Superior temporal gyrus (tissue), 1 donor: Measurements from ENCODE around the gene MMP21.

Source experiments
- DNase-seq: peaks from one replicate; pipeline ENCODE4 v3.0.0-alpha.2; 2016; ENCODE audit errors: extremely low spot score

MMP21 gene

GRCh38 chr10:125792342-125793300, 17.0 kb upstream of the MMP21 start:
- DNase-seq = no peak

- DNase-seq = no peak
Observed at GRCh38 chr10:125788156-125789034, 12.8 kb upstream of the MMP21 start.

GRCh38 chr10:125785791-125786190, 10.2 kb upstream of the MMP21 start:
- no peak for DNase-seq

- no peak for DNase-seq
Observed at GRCh38 chr10:125783957-125784356, 8.3 kb upstream of the MMP21 start.

GRCh38 chr10:125783408-125783807, 7.8 kb upstream of the MMP21 start:
- no peak for DNase-seq

DNA sequence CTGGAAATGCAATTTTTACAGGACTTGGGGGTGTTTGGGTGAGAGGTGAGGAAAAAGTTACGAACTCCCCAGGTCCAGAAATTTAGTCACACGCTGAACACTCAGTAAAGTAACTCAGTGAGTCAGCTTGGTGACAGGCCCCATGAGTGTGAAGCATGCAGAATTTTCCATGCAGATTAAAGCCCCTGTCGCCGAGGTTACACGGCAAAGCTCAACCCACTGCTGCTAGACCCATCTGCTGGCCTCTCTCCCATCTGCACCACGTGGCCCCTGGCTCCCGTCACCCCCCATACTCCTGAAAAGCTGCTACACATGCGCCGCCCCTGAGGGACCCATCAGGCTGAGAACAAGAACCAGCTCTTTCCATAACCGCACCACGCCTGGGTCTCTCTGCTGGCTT, 7.0 kb upstream of the MMP21 start:
- DNase-seq = no peak

GRCh38 chr10:125782054-125782453, 6.4 kb upstream of the MMP21 start:
- no peak for DNase-seq

DNA sequence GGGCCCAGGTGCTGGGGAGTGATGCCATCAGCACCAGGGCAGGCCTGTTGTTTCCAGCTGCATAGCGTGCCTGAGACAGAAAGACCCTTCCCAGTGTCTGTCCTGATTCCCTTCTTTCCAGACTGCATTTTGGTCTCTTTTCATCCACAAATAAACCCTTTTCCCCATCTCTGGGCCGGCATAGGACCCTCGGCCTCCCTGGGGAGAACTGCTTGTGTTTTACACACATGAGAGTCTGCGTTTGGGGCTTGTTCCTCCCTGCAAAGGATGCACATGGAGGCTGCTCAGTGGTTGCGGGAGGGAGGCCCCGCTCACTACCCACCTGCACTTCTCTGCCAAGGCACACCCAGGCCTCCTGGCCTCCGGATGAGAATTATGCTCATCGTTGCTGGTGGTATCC, 5.8 kb upstream of the MMP21 start:
- DNase-seq = no peak

DNA sequence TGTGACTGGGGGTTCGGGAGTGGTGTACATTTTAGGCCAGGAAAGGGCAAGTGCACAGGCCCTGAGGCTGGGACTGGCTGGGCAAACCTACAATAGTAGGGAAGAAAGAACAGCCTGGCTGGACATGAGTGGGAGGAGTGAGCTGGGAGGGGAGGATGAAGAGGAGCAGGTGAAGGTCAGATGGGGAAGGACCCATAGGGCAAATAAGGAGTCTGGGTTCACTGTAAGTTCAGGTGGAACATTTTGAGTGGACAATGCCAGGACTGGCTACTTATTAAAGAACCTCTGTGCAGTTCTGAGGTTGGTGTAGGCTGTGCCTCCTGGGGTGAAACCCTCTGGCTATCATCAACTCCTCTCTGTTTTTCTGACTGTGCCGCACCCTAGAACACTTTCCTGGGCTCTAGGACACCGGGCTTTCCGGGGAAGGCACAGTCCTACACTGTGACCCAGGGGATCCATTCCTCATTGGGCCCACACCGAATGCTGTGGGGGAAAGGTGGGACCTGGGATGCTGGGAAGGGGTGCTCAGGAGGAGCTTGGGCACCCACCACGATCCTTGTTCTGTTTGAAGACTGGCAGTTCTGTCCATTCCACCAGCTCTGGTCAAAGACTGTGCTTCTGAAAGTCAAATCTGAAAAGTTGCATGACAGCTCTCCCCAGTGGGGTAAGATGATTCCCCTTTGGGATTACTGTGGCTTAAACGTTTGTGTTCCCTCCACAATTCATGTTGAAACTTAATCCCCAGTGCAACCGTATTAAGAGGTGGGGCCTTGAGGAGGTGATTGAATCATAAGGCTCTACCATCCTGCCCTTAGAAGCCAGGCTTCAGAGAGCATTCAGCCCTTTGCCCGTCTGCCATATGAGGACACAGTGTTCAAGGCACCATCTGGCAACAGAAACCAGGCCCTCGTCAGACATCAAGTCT, 4.0 kb upstream of the MMP21 start:
- no peak for DNase-seq

DNA sequence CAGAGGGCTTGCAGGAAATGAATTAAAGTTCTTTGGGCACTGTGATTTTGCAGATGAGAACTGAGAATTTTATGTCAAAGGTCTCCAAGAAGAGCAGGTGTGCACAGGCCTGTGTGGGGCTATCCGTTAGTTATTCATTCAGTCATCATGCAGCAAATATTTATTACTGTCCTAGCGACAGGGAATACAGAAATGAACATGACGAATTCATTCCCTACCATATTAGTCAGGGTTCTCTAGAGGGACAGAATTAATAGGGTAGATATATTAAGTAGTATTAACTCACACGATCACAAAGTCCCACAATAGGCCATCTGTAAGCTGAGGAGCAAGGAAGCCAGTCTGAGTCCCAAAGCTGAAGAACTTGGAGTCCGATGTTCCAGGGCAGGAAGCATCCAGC, 2.9 kb upstream of the MMP21 start:
- no peak for DNase-seq

DNA sequence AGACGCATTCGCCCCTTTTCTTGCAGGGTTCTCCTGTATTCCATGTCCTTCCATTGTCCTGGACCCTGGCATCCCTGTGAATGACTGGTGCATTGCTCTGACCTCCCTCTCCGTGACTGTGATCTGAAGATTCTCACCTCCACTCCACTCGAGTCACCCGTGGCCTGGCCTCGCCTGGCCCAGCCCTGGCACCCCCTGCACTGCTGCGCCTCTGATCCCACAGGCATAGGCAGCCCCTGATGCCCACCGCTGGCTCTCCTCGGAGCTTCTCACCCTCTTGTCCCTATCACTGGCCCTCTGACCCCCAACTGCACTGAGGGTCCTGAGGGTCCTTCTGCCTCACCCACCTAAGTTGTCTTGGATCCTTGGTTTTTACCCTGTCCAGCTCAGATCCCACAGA, 2.2 kb upstream of the MMP21 start:
- DNase-seq = no peak

DNA sequence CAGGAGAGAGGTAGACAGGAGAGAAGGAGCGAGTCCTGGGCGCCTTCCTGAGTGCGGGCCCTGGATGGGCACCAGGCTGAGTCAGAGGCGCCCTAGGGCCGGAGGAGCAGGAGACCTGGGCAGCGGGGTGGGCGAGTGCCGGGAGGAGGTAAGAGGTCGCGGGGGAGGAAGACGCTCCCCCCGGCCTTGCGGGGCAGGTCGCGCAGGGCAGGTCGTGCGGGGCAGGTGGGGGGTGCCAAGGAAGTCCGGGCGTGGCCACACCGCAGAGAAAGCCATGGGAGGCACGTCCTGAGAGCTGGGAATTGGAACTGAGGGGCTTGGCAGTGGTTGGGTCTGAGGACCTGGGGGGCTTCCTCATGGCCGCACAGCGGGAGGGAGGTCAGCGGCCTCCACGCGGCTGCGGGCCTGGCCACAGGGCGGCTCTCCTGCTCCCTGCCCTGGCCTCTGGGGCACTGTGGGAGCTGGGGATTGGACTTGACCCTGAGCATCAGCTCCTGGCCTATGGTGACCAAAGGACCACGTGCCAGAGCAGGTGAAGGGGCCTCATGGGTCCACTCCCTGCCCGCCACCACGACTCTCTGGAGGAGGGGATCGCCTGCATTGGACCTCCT, 935 bp downstream of the MMP21 start:
- no peak for DNase-seq

DNA sequence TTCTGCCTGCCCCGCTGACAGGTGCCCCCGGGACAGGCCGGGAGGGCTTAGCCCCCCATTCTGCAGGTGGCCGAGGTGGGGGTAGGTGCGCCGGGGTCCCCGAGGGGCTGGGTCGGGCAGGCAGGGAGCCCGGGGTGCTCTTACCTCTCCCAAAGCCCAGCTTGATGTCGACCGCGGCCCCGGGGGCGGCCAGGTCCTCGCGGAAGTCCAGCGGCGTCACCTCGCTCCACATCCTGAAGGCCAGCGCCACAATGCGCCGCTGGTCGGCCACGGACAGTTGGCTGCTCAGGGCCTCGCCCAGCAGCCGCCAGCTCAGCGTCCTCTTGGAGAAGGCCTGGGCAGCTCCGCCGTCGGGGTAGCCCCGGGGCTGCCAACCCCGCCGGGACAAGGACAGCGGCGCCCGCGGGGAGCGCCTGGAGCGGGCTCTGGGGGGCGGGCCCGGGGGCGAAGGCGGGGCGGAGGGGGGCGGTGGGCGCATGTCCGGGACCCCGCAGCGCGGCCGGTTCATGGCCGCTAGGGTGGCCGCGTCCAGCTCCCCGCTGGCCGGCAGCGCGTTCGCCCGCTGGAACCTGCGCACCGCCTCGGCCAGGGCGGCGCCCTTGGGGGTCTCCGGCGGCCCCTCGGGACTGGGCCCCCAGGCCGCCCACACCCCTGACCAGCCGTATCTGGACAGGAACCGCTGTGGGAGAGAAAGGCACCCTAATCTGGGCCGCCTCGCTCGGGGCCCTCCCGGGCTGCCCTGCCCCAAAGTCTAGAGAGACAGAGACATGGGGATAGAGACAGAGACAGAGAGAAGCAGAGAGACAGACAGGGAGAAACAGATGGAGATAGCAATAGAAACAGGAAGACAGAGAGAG, 1.7 kb downstream of the MMP21 start:
- DNase-seq = no peak

DNA sequence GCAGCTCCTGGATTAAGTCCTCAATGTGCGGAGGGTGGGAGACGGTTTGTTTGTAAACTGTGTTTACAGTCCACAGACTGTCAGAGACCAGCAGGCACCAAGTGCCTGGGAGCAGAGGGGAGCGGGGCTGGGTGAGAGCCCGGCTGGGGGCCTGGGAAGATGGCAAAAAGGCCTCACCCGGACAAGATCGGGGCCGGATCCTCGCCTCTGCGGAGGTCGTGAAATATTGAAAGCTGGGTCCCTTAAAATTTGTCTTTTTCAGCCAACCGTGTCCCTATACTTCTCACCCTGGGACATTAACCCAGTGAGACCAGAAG, 2.8 kb downstream of the MMP21 start:
- DNase-seq = no peak

- DNase-seq = no peak
Observed at GRCh38 chr10:125772112-125772863, 3.3 kb downstream of the MMP21 start.

DNA sequence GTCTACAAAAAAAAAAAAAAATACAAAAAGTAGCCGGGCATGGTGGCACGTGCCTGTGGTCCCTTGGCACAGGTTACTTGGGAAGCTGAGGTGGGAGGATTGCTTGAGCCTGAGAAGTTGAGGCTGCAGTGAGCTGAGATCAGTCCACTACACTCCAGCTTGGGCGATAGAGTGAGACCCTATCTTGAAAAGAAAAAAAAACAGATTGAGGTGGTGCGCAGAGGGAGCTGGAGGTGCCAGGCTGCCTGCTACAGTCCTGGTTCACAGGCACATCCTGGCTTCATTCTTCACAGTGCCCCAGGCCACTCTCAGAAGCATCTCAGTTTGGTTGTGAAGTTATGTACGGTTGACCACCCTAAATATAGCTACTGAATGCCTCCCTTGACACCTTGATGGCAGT, 4.8 kb downstream of the MMP21 start:
- no peak for DNase-seq

DNA sequence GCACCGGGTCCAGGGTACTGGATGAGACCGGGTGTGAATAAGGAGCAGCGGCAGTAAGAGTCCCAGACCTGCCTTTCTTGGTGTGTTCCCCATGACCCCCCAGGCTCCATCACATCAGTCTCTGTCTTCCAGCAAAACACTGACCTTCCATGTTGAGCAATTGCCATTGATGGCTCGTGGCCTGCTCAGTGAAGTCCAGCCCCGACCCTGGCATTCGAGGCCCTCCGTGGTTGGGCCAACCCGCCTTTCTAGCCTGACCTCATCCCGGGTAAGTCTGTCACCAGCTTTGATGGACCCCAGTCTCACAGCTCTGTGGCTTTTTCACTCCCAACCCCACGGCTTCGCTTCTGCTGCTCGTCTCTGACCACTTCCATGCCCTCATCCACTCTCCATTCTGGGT, 6.4 kb downstream of the MMP21 start:
- no peak for DNase-seq

GRCh38 chr10:125768219-125768855, 7.3 kb downstream of the MMP21 start:
- peak; percentile 74 for DNase-seq

GRCh38 chr10:125766511-125766910, 9.1 kb downstream of the MMP21 start:
- DNase-seq = no peak
